AG08396 (cell line): ENCODE results near the gene CRYBA4.

ENCODE experiments used
- DNase-seq: peaks from one replicate; pipeline ENCODE4 v3.0.0; 2012; ENCODE audit warnings: low spot score, mixed read lengths

The CRYBA4 gene

DNA sequence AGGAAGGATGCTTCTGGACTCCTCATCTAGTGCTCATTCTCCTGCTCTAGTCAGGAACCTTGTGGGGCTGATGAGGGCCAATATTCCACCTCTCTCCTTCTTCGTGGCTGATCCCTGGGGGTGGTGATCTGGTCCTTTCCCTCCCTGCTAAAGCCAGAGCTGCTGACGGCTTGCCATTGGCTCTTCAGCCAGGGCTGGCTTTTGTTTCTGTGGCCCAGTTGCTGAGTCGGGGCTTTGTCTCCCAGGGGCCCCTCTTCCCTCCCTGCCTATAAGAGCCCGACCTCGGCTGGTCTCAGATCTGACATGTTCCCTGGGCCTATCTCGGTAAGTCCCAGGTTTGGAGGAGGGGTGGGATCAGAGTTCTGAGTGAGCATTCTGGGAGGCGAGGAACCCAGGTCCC lies at the start of gene CRYBA4:
CRYBA4 (plus strand) TSS at position 301 of the 400 bp plus-strand sequence. CDS start 634 bp downstream, outside the sequence.
- no peak for DNase-seq

DNA sequence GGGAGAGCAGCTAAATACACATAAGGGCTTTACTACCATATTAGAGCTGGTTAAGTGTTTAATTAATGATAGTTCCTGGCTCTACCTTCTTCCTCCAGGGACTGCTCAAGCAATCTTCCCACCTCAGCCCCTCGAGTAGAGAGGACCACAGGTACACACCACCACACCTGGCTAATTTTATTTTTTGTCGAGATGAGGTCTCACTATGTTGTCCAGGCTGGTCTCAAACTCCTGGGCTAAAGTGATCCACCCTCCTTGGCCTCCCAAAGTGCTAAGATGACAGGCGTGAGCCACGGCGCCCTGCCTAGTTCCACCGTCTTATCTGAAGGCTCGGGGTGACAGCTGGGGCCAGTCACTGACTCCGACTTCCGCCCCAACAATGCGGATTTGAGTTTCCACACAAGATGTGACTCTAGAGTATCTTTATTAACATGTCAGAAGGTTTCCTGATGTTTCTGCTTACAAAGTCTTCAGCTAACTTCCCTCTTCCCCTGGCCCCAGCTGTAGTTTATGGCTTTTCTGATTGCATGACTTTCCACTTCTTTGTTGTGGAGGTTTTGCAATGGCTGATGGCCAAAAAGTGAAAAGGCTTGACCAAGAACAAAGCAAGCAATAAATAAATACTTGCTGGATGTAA lies 48.6 kb upstream of the CRYBA4 start:
- DNase-seq, result no peak

GRCh38 chr22:26574001-26574723 lies 47.6 kb upstream of the CRYBA4 start:
- no peak for DNase-seq

GRCh38 chr22:26576026-26576680 lies 45.6 kb upstream of the CRYBA4 start:
- no peak for DNase-seq

- DNase-seq, result no peak
Measured at GRCh38 chr22:26577081-26577480, 44.7 kb upstream of the CRYBA4 start.

GRCh38 chr22:26579331-26579886 lies 42.4 kb upstream of the CRYBA4 start:
- no peak for DNase-seq

GRCh38 chr22:26580240-26580962 lies 41.4 kb upstream of the CRYBA4 start:
- DNase-seq, result no peak

GRCh38 chr22:26581026-26581425 lies 40.7 kb upstream of the CRYBA4 start:
- no peak for DNase-seq

DNA sequence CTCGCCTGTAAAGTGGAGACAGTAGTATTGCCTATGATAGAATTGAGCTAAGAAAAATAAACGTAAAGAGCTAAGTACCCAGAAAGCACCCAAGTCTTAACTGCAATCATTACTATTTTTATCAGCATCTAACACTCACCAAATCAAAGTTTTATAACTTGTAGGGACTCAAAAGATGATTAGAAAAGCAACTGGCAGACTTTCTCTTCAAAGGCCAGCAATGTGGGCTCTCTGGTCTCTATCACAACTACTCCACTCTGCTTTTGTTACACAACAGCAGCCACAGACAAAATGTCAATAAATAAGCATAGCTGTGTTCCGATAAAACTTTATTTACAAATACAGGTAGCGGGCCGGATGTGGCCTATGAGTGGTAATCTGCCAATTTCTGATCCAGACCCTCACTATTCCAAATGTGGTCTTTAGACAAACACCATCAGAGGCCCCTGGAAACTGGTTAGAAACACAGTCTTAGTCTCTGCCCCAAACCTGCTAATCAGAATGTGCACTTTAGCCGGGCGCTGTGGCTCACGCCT lies 40.1 kb upstream of the CRYBA4 start:
- DNase-seq, result no peak

DNA sequence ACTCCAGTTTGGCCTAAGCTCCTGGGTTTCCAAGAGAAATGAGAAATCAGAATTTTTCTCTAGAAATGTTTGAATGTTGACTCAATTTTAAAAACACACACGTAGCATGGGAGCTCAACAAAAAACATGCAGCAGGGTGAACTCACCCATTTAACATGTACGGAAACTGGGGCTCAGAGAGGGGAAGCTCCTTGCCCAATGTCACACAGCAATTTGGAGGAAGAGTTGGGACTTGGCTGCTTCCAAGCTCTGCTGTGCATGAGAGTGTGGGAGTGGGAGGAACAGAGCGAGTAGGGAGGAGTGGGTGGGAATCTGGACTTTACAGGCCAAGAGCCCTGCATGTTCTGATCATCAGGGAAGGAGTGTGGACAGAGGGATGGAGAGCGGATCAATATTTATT lies 37.8 kb upstream of the CRYBA4 start:
- DNase-seq, result no peak

- DNase-seq, result peak; percentile 63
Measured at GRCh38 chr22:26585104-26585790, 36.5 kb upstream of the CRYBA4 start.

GRCh38 chr22:26586556-26587325 lies 35.0 kb upstream of the CRYBA4 start:
- no peak for DNase-seq

GRCh38 chr22:26587991-26588613 lies 33.7 kb upstream of the CRYBA4 start:
- DNase-seq, result peak; percentile 21

GRCh38 chr22:26588729-26589366 lies 32.9 kb upstream of the CRYBA4 start:
- DNase-seq, result no peak

GRCh38 chr22:26589367-26589844 lies 32.4 kb upstream of the CRYBA4 start:
- DNase-seq, result peak; percentile 46

DNA sequence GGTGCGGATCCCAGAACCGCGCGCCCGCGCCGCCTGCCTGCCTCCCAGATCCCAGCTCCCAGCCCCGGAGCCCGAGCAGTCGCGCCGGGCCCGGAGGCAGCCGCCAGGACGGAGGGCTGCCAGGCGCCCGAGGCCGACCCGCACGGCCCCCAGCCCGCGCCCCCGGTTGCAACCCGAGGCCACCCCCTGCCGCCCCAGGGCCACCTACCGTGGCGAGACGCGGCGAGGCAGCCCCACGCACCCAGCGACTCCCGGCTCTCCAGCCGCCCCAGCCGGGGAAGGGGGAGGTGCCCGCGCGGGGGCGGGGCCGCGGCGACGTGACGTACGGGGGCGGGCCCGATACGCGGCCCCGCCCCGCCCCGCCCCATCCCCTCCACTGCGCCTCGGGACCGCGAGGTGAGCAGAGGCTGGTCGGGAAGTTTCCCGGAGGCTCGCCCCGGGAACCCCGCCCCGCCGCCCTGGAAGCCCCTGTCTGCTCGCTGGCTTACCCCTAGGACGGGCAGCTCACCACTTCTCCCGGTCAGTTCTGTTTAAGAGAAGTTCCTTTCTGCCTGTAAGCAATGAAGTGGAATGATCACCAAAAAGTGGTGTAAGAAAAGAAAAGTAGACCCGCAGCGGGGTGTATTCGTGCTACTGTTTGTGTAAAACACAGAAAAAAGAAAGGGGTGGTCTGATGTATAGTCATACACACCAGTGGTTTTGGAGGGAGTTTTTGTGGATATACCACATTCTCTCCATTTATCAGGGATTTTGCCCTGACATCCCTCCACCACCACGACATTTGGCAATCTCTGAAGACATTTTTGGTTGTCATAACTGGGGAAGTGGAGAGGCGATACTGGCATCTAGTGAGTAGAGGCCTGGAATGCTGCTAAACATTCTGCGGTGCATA lies 31.7 kb upstream of the CRYBA4 start, which contains the start of gene TPST2:
TPST2 (minus strand) TSS at position 288 of the 892 bp plus-strand sequence. CDS start 48,502 bp downstream, outside the sequence.
- DNase-seq, result peak; percentile 95

GRCh38 chr22:26592421-26592891 lies 29.3 kb upstream of the CRYBA4 start:
- DNase-seq, result no peak

- DNase-seq, result no peak
Measured at GRCh38 chr22:26593763-26594162, 28.0 kb upstream of the CRYBA4 start.
